ENCODE data around the gene C19orf25. TPM values are rescaled to one million over a fixed set of nuclear protein-coding genes. Genes with fewer than 3 reads are reported as not detected.

Gene C19orf25
- total RNA-seq, 2 experiments from 2014 or later: 33.4 to 36.5 TPM

GRCh38 chr19:1429750-1430149 is 49.3 kb downstream of the C19orf25 start:
- POLR2A ChIA-PET: interaction anchor here (1.0 kb wide), 1 partner anchor 16 kb away, joined by 3 read pairs; no protein-coding TSS in a partner anchor
- CTCF ChIA-PET: interaction anchor here (1.1 kb wide), 1 partner anchor 185 kb away, joined by 3 read pairs; no protein-coding TSS in a partner anchor

- ChIA-PET POLR2A (interaction anchor here (1.0 kb wide), 1 partner anchor 15 kb away, joined by 3 read pairs; no protein-coding TSS in a partner anchor), CTCF (interaction anchor here (1.1 kb wide), 1 partner anchor 184 kb away, joined by 3 read pairs; no protein-coding TSS in a partner anchor)
These were observed 50.1 kb downstream of the C19orf25 start for GRCh38 chr19:1428738-1429391.

- POLR2A ChIA-PET: interaction anchor here (0.5 kb wide), 1 partner anchor 31 kb away, joined by 4 read pairs; no protein-coding TSS in a partner anchor
- CTCF ChIA-PET: no interaction called here
These were observed 51.6 kb downstream of the C19orf25 start for GRCh38 chr19:1427221-1427920.

- CTCF ChIA-PET: no interaction called here
These were observed 52.3 kb downstream of the C19orf25 start for GRCh38 chr19:1426736-1427135.

GRCh38 chr19:1425902-1426301 is 53.1 kb downstream of the C19orf25 start:
- CTCF ChIA-PET: no interaction called here
- POLR2A ChIA-PET: no interaction called here

More at GRCh38 chr19:1426736-1427135, 52.3 kb downstream of the C19orf25 start:
- POLR2A ChIA-PET: no interaction called here

GRCh38 chr19:1425102-1425837 is 53.7 kb downstream of the C19orf25 start:
- POLR2A ChIA-PET: no interaction called here
- CTCF ChIA-PET: no interaction called here

GRCh38 chr19:1424192-1424955 is 54.6 kb downstream of the C19orf25 start:
- POLR2A ChIA-PET: no interaction called here

GRCh38 chr19:1423436-1424191 is 55.4 kb downstream of the C19orf25 start:
- POLR2A ChIA-PET: no interaction called here

More at GRCh38 chr19:1424192-1424955, 54.6 kb downstream of the C19orf25 start:
- CTCF ChIA-PET: no interaction called here

More at GRCh38 chr19:1423436-1424191, 55.4 kb downstream of the C19orf25 start:
- CTCF ChIA-PET: no interaction called here

Other genes starting within 250 kb of the C19orf25 start
- 1 to 10 TPM in 1 of 2 experiments, under 1 TPM in 1; 0.95 to 1.1 TPM for gene CBARP, start 241.2 kb downstream of the C19orf25 start, total RNA-seq
- 100 to 1,000 TPM; 193 to 194 TPM for gene ATP5F1D, start 237.5 kb downstream of the C19orf25 start, total RNA-seq
- 10 to 100 TPM; 45.3 to 50.0 TPM for gene MIDN, start 230.6 kb downstream of the C19orf25 start, total RNA-seq
- 100 to 1,000 TPM; 207 to 210 TPM for gene CIRBP, start 209.9 kb downstream of the C19orf25 start, total RNA-seq
- gene FAM174C, start 203.7 kb downstream of the C19orf25 start, total RNA-seq: 100 to 1,000 TPM; 105 to 112 TPM
- gene EFNA2, start 193.3 kb downstream of the C19orf25 start, total RNA-seq: not detected
- 100 to 1,000 TPM in 1 of 2 experiments, 10 to 100 TPM in 1; 99.4 to 104 TPM for gene NDUFS7, start 95.3 kb downstream of the C19orf25 start, total RNA-seq
- gene GAMT, start 77.7 kb downstream of the C19orf25 start, total RNA-seq: 10 to 100 TPM; 29.3 to 30.8 TPM
- gene DAZAP1, start 71.6 kb downstream of the C19orf25 start, total RNA-seq: 100 to 1,000 TPM; 295 to 300 TPM
- 1,000 to 10,000 TPM; 1,429 to 1,438 TPM for gene RPS15, start 40.8 kb downstream of the C19orf25 start, total RNA-seq
- under 1 TPM; 0.06 to 0.13 TPM for gene APC2, start 29.1 kb downstream of the C19orf25 start, total RNA-seq
- 1 to 10 TPM; 1.3 TPM for gene PCSK4, start 11.1 kb upstream of the C19orf25 start, total RNA-seq
- gene REEP6, start 12.0 kb upstream of the C19orf25 start, total RNA-seq: 1 to 10 TPM; 2.0 to 2.3 TPM
- 1 to 10 TPM; 1.6 to 2.6 TPM for gene ADAMTSL5, start 33.8 kb upstream of the C19orf25 start, total RNA-seq
- not detected for gene PLK5, start 44.9 kb upstream of the C19orf25 start, total RNA-seq
- gene MEX3D, start 89.1 kb upstream of the C19orf25 start, total RNA-seq: 10 to 100 TPM; 11.0 to 11.9 TPM
- gene MBD3, start 113.7 kb upstream of the C19orf25 start, total RNA-seq: 100 to 1,000 TPM; 127 to 130 TPM
- gene UQCR11, start 126.2 kb upstream of the C19orf25 start, total RNA-seq: 100 to 1,000 TPM; 254 to 264 TPM
- gene TCF3, start 173.4 kb upstream of the C19orf25 start, total RNA-seq: 100 to 1,000 TPM; 103 to 109 TPM

All from activated CD8-positive, alpha-beta memory T cell treated with anti-CD3 and anti-CD28 coated beads for 36 hours (primary cell).